HepG2 (cell line): Measurements from ENCODE around the gene NPHS1. TPM values are rescaled to one million over a fixed set of nuclear protein-coding genes. Genes with fewer than 3 reads are reported as not detected.
A peak's percentile ranks its signal among the peaks of the same experiment; 100 is the strongest.
"Not testable (repeated sequence)": the region's sequence is repeated elsewhere in the genome, so short reads cannot be mapped to it uniquely, and the experiment has no call there.

Source experiments
- ATAC-seq: fragments of 200-7000 bp; cut with Tn5 transposase; 3 replicates; pipeline ENCODE4 v1.9.1; 2020; ENCODE audit warnings: mild to moderate bottlenecking, moderate library complexity
- BruUV-seq: library from RNA; stranded (reverse); fragments of 400-500 nt; replicated peaks from 2 replicates; lab custom pipeline; 2021; lab: Mats Ljungman, UMichigan
- CTCF ChIA-PET: fragments of 300-600 bp; formaldehyde crosslinking; extraction: SDS; loops from one replicate; lab custom pipeline; 2021; ENCODE audit warnings: low total read pairs, inconsistent platforms, low intra/inter-chr PET ratio; lab: Yijun Ruan, JAX
- POLR2A ChIA-PET: fragments of 350-600 bp; sonication (Branson Sonifier 250); formaldehyde crosslinking; loops from one replicate; lab custom pipeline; 2020; ENCODE audit warnings: antibody characterized with exemption, inconsistent platforms; lab: Yijun Ruan, JAX
- DNase-seq: peaks from one replicate; pipeline ENCODE4 v3.0.0-alpha.2; 2015; ENCODE audit warnings: low spot score
- FAIRE-seq: peaks from 3 replicates; lab custom pipeline; 2011; peaks lifted over from hg19 to GRCh38; lab: Jason Lieb, UNC
- H2AFZ ChIP-seq: one replicate; pipeline ENCODE4 v1.6.1; 2011; ENCODE audit warnings: low read length, inconsistent platforms
- H3K27ac ChIP-seq: fragments of 300-600 bp; 3 replicates; pipeline ENCODE4 v1.8.0; 2011; ENCODE audit warnings: mixed run types, mild to moderate bottlenecking, mixed read lengths, low read length, inconsistent platforms; ENCODE audit not compliant: insufficient read depth; ENCODE audit errors: extremely low read length
- H3K27me3 ChIP-seq, 2 experiments: fragments of 200-600 bp in 1 of 2; 2 replicates in 1 of 2; 3 replicates in 1 of 2; pipeline versions ENCODE4 v1.6.0 to v1.8.0; 2011; ENCODE audit warnings: low read length in 2 of 2, mild to moderate bottlenecking in 2 of 2, moderate library complexity in 2 of 2, inconsistent platforms in 1 of 2; ENCODE audit not compliant: insufficient read depth in 2 of 2, control insufficient read depth in 1 of 2
- H3K36me3 ChIP-seq, 2 experiments: fragments of 200-600 bp in 1 of 2; replicated peaks in 1 of 2; 2 replicates in 1 of 2; 3 replicates in 1 of 2; pipeline versions ENCODE4 v1.5.1 to v1.8.0; 2011; ENCODE audit warnings: low read length in 2 of 2, inconsistent platforms in 1 of 2; ENCODE audit not compliant: insufficient read depth in 2 of 2, control insufficient read depth in 1 of 2
- H3K4me1 ChIP-seq: 2 replicates; pipeline ENCODE4 v1.5.1; 2012; ENCODE audit warnings: low read length, inconsistent platforms; ENCODE audit not compliant: insufficient read depth
- H3K4me2 ChIP-seq: 2 replicates; pipeline ENCODE4 v1.6.0; 2011; ENCODE audit warnings: low read depth, low read length, inconsistent platforms
- H3K4me3 ChIP-seq, 3 experiments: fragments of 200-600 bp in 1 of 3; sonication (generic), shearing (Covaris generic) in 1 of 3; replicated peaks in 1 of 3; 2 replicates each; pipeline ENCODE4 v1.5.1; 2011 to 2016; ENCODE audit warnings: low read length in 3 of 3, inconsistent platforms in 2 of 3, low read depth in 2 of 3, mild to moderate bottlenecking in 2 of 3, control low read depth in 1 of 3, mixed read lengths in 1 of 3; ENCODE audit not compliant: insufficient read depth in 1 of 3
- H3K79me2 ChIP-seq: one replicate; pipeline ENCODE4 v1.6.1; 2011; ENCODE audit warnings: low read length, inconsistent platforms; ENCODE audit not compliant: insufficient read depth
- H3K9ac ChIP-seq: 2 replicates; pipeline ENCODE4 v1.6.0; 2011; ENCODE audit warnings: mild to moderate bottlenecking, low read depth, low read length, inconsistent platforms; ENCODE audit not compliant: insufficient read depth
- H3K9me3 ChIP-seq: 2 replicates; pipeline ENCODE4 v1.5.1; 2012; ENCODE audit warnings: mild to moderate bottlenecking, low read length
- H4K20me1 ChIP-seq: 2 replicates; pipeline ENCODE4 v1.6.0; 2011; ENCODE audit warnings: inconsistent platforms, mild to moderate bottlenecking, low read length, moderate library complexity; ENCODE audit not compliant: insufficient read depth
- ELF3 ChIP-seq: IDR thresholded peaks from 2 replicates; pipeline ENCODE4 v1.6.1; 2016; ENCODE audit warnings: missing genetic modification reagents, missing compliant biosample characterization
- FOSL2 ChIP-seq: sonication (generic); formaldehyde crosslinking; IDR thresholded peaks from 2 replicates; pipeline ENCODE4 v1.4.0; 2020; ENCODE audit warnings: missing genetic modification reagents
- HMG20B ChIP-seq: conservative IDR thresholded peaks from 2 replicates; pipeline ENCODE4 v1.6.1; 2016; ENCODE audit warnings: missing genetic modification reagents, missing compliant biosample characterization
- POLR2A ChIP-seq, 2 experiments: IDR thresholded peaks; 2 replicates each; pipeline ENCODE4 v1.6.1; 2011; ENCODE audit warnings: low read depth in 2 of 2, low read length in 2 of 2, mild to moderate bottlenecking in 1 of 2, moderate library complexity in 1 of 2; ENCODE audit not compliant: insufficient read depth in 1 of 2
- RXRA ChIP-seq: sonication (generic); formaldehyde crosslinking; IDR thresholded peaks from 2 replicates; pipeline ENCODE4 v1.5.1; 2020; ENCODE audit warnings: missing genetic modification reagents
- SAP130 ChIP-seq: IDR thresholded peaks from 2 replicates; pipeline ENCODE4 v1.6.1; 2016; ENCODE audit warnings: low read depth
- SMAD9 ChIP-seq: sonication (generic); formaldehyde crosslinking; IDR thresholded peaks from 2 replicates; pipeline ENCODE4 v1.5.1; 2020; ENCODE audit warnings: mild to moderate bottlenecking, missing genetic modification reagents
- ZKSCAN1 ChIP-seq: fragments of 150-350 bp; IDR thresholded peaks from 2 replicates; pipeline ENCODE4 v1.6.1; 2014; ENCODE audit warnings: low read length
- ZNF121 ChIP-seq: sonication (generic); formaldehyde crosslinking; IDR thresholded peaks from 2 replicates; pipeline ENCODE4 v1.5.0; 2020; ENCODE audit warnings: mild to moderate bottlenecking, missing genetic modification reagents
- ZNF263 ChIP-seq: sonication (generic); formaldehyde crosslinking; IDR thresholded peaks from 2 replicates; pipeline ENCODE4 v1.4.0; 2020; ENCODE audit warnings: missing genetic modification reagents
- WGBS: methylation state at CpG from one replicate; pipeline ENCODE4 v1.1.6; 2017; ENCODE audit warnings: low lambda C conversion rate; 5-methylcytosine and 5-hydroxymethylcytosine counted together
- in situ Hi-C: cut with HindIII; loops from 2 replicates; pipeline ENCODE4 v1.10.0; 2017; ENCODE audit warnings: low pct_unique_long_range_greater_than_20kb; ENCODE audit not compliant: extremely low pct_ligation_motif_present
- intact Hi-C: fragments of 100-400 bp; cut with micrococcal nuclease; formaldehyde crosslinking; loops from one replicate; pipeline ENCODE4 v1.10.0; 2022; ENCODE audit not compliant: unreplicated experiment
- polyA plus RNA-seq, 8 experiments: library from polyadenylated mRNA; depleted of rRNA in 3 of 8; stranded (reverse) in 7 of 8; unstranded in 1 of 8; fragments of >200 nt; fragmentation: Illumina TruSeq in 4 of 8; extraction: Trizol in 4 of 8; gene quantifications; 2 replicates each; pipeline versions ENCODE4 v1.2.1 to v1.2.3, GENCODE V29; 2011 to 2016; ENCODE audit warnings: low read depth in 4 of 8, missing spikeins in 1 of 8, mixed read lengths in 1 of 8; ENCODE audit not compliant: insufficient read depth in 1 of 8
- total RNA-seq, 5 experiments: library from RNA; depleted of rRNA; stranded (reverse); fragments of >200 nt; fragmentation: Illumina TruSeq; extraction: Trizol; gene quantifications; 2 replicates each; pipeline ENCODE4 v1.2.3, GENCODE V29; 2016; ENCODE audit warnings: low read depth in 1 of 5
- TF ChIP-seq, protein P1 (sequence below): sonication (generic); formaldehyde crosslinking; IDR thresholded peaks from 2 replicates; pipeline ENCODE4 v1.5.0; 2020; ENCODE audit warnings: missing genetic modification reagents, mild to moderate bottlenecking, borderline replicate concordance

The NPHS1 gene
- total and polyA plus RNA-seq, 2 of the 13 experiments (the other 11 are each of a cell fraction or from before 2014, with no cell fraction given): not detected

DNA sequence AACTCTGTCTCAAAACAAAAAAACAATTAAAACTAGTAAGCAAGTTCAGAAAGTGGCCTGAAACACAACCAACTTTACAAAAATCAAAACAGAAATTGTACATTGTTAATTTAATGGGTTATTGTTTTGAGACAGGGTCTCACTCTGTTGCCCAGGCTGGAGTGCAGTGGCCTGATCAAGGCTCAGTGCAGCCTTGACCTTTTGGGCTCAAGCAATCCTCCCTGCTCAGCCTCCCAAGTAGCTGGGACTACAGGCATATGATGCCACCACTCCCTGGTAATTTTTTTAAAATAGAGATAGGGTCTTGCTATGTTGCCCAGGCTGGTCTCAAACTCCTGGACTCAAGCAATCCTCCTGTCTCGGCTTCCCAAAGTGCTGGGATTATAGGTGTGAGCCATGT, 56.7 kb downstream of the NPHS1 start:
- H4K20me1 ChIP-seq, FAIRE-seq, intact Hi-C loops, H3K4me2 ChIP-seq, H3K4me3 ChIP-seq, H3K9ac ChIP-seq, DNase-seq, H3K27ac ChIP-seq, POLR2A ChIA-PET, BruUV-seq, in situ Hi-C loops, H2AFZ ChIP-seq, H3K9me3 ChIP-seq, H3K79me2 ChIP-seq, H3K27me3 ChIP-seq, ATAC-seq, CTCF ChIA-PET, H3K36me3 ChIP-seq: not testable (repeated sequence)
- 50% methylated on average over 1 of the region's 1 CpG for WGBS
- peaks cover 43% of the 10 kb centered on the region for H3K4me1 ChIP-seq
- peak; percentile 61 for TF ChIP-seq ZNF121

DNA sequence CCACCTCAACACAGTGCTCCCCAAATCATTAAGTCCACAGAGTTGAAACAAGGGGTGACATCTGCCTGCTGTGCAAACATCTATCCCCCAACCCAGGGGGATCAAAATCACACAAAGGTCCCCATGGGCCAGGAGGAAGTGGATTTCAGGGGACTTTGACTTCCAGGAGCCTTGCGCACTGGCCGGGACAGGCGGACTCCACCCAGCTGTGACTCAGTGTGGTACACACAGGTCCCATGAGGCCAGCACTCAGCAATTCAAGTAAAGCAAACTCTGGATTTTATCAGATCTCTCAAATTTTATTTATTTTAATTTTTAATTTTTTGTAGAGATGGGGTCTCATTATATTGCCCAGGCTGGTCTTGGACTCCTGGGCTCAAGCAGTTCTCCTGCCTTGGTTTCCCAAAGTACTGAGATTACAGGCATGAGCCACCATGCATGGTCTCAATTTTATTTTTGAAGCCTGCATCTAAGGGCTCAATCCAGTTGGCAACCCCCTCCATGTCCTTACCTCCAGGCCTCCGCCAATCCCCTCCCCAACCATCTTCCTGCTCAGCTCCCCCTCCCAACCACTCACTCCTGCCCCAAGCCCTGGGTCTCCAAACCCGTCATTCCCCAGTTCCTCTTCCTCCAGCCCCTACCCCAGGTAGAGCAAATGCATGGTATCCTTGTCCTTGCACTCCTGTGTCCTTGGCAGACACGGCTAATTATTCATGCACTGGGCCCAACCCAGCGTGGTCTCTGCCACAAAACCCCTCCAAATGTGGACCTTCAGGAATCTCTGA, 58.7 kb downstream of the NPHS1 start:
- peaks cover 45% of the 10 kb centered on the region for H3K4me1 ChIP-seq
- H3K27ac ChIP-seq: no peak overlapping the region
- TF ChIP-seq RXRA (CRISPR knock-in tag) (peak; percentile 20; the same call in 1 of the 2 replicates), ZNF263 (CRISPR knock-in tag) (peak; percentile 82), ZKSCAN1 (no peak), SMAD9 (CRISPR knock-in tag) (no peak), POLR2A (IDR thresholded peaks at IDR 0.05; ENCODE audit: insufficient read depth in 1 of 2, low read depth in 2 of 2, low read length in 2 of 2) (peak in 1 of 2 experiments; percentile 18; a peak in 1 of 4 replicates), FOSL2 (CRISPR knock-in tag) (peak; percentile 35), ELF3 (CRISPR knock-in tag) (peak; percentile 32; the same call in 1 of the 2 replicates), HMG20B (CRISPR knock-in tag) (no peak), SAP130 (peak; percentile 28; the same call in 1 of the 2 replicates)
- TF ChIP-seq, protein P1, sequence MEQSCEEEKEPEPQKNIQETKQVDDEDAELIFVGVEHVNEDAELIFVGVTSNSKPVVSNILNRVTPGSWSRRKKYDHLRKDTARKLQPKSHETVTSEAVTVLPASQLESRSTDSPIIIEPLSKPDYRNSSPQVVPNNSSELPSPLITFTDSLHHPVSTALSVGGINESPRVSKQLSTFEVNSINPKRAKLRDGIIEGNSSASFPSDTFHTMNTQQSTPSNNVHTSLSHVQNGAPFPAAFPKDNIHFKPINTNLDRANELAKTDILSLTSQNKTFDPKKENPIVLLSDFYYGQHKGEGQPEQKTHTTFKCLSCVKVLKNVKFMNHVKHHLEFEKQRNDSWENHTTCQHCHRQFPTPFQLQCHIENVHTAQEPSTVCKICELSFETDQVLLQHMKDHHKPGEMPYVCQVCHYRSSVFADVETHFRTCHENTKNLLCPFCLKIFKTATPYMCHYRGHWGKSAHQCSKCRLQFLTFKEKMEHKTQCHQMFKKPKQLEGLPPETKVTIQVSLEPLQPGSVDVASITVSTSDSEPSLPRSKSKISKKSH (CRISPR knock-in tag): no peak
- TF ChIP-seq, all 625 proteins: peak for 6
- ChIA-PET CTCF (no interaction called here), POLR2A (interaction anchor here (1.2 kb wide), 1 partner anchor 18 kb away, joined by 3 read pairs; no protein-coding TSS in a partner anchor)
- intact Hi-C loops: no loop called here
- Histone ChIP-seq H3K4me3 (no peak overlapping the region), H3K79me2 (no peaks in the 10 kb centered on the region), H4K20me1 (no peaks in the 10 kb centered on the region), H3K4me2 (0 out of 2 replicates have a peak overlapping the region, but pooled peaks have one; percentile 18), H3K9ac (no peak overlapping the region), H3K27me3 (peaks cover 0 to 4% of the 10 kb centered on the region in 2 experiments; a peak in 3 of 5 replicates), H2AFZ (no peak overlapping the region), H3K9me3 (no peaks in the 10 kb centered on the region), H3K36me3 (no peaks in the 10 kb centered on the region)
- no TSS peak for BruUV-seq
- 34% methylated on average over 7 of the region's 7 CpGs for WGBS
- FAIRE-seq (no peak), DNase-seq (no peak), ATAC-seq (no peak)
- in situ Hi-C loops: no loop called here
